WTC11 (cell line): ENCODE results near the gene USP22. TPM values are rescaled to one million over a fixed set of nuclear protein-coding genes. Genes with fewer than 3 reads are reported as not detected.

Experiments
- ATAC-seq: fragments of 200-7000 bp; cut with Tn5 transposase; 2 replicates; pipeline ENCODE4 v1.10.0; 2021; ENCODE audit warnings: mild to moderate bottlenecking, moderate library complexity
- CTCF ChIA-PET: fragments of 300-600 bp; sonication (Branson Sonifier 250); formaldehyde crosslinking; loops from one replicate; lab custom pipeline; 2021; ENCODE audit warnings: antibody characterized with exemption; lab: Charles Lee
- POLR2A ChIA-PET: fragments of 350-600 bp; sonication (Branson Sonifier 250); formaldehyde crosslinking; loops from one replicate; lab custom pipeline; 2021; ENCODE audit warnings: antibody characterized with exemption; lab: Charles Lee
- DNase-seq: peaks from one replicate; pipeline ENCODE4 v3.0.0; 2021; ENCODE audit warnings: low spot score
- H3K27ac Mint-ChIP-seq: 2 replicates; pipeline ENCODE4 v1.8.0; 2021; ENCODE audit warnings: mixed read lengths
- H3K27me3 Mint-ChIP-seq: 2 replicates; pipeline ENCODE4 v1.8.0; 2021; ENCODE audit warnings: low read depth, mild to moderate bottlenecking, moderate library complexity, mixed read lengths
- H3K36me3 Mint-ChIP-seq: 2 replicates; pipeline ENCODE4 v1.8.0; 2021; ENCODE audit warnings: mixed read lengths
- H3K4me1 Mint-ChIP-seq: 2 replicates; pipeline ENCODE4 v1.8.0; 2022; ENCODE audit warnings: mixed read lengths
- H3K4me3 Mint-ChIP-seq: 2 replicates; pipeline ENCODE4 v1.8.0; 2021; ENCODE audit warnings: mild to moderate bottlenecking, moderate library complexity, mixed read lengths
- H3K9me3 Mint-ChIP-seq: 2 replicates; pipeline ENCODE4 v1.8.0; 2021; ENCODE audit warnings: mixed read lengths
- ATF1 ChIP-seq: sonication (generic); formaldehyde crosslinking; IDR thresholded peaks from 2 replicates; pipeline ENCODE4 v1.8.1; 2023; ENCODE audit warnings: mild to moderate bottlenecking, moderate library complexity, missing genetic modification reagents
- ESRRA ChIP-seq: sonication (generic); formaldehyde crosslinking; IDR thresholded peaks from 2 replicates; pipeline ENCODE4 v1.8.1; 2022; ENCODE audit warnings: mild to moderate bottlenecking, missing genetic modification reagents, borderline replicate concordance
- GABPB1 ChIP-seq: sonication (generic); formaldehyde crosslinking; IDR thresholded peaks from 2 replicates; pipeline ENCODE4 v1.8.1; 2023; ENCODE audit warnings: mild to moderate bottlenecking, missing genetic modification reagents
- KAT7 ChIP-seq: sonication (generic); formaldehyde crosslinking; IDR thresholded peaks from 2 replicates; pipeline ENCODE4 v1.8.1; 2023; ENCODE audit warnings: missing genetic modification reagents, mild to moderate bottlenecking, borderline replicate concordance
- NR1H2 ChIP-seq: sonication (generic); formaldehyde crosslinking; IDR thresholded peaks from 2 replicates; pipeline ENCODE4 v1.9.0; 2021; ENCODE audit warnings: mild to moderate bottlenecking, moderate library complexity, missing genetic modification reagents
- NR3C1 ChIP-seq: sonication (generic); formaldehyde crosslinking; conservative IDR thresholded peaks from 2 replicates; pipeline ENCODE4 v1.8.1; 2023; ENCODE audit warnings: low read depth, mild to moderate bottlenecking, missing genetic modification reagents
- TP53 ChIP-seq: sonication (generic); formaldehyde crosslinking; IDR thresholded peaks from 2 replicates; pipeline ENCODE4 v1.8.1; 2023; ENCODE audit warnings: mild to moderate bottlenecking, missing genetic modification reagents
- ZNF138 ChIP-seq: sonication (generic); formaldehyde crosslinking; conservative IDR thresholded peaks from 2 replicates; pipeline ENCODE4 v1.8.1; 2022; ENCODE audit warnings: mild to moderate bottlenecking, moderate library complexity, missing genetic modification reagents
- ZNF232 ChIP-seq: sonication (generic); formaldehyde crosslinking; IDR thresholded peaks from 2 replicates; pipeline ENCODE4 v1.8.0; 2022; ENCODE audit warnings: mild to moderate bottlenecking, missing genetic modification reagents
- ZNF317 ChIP-seq: sonication (generic); formaldehyde crosslinking; IDR thresholded peaks from 2 replicates; pipeline ENCODE4 v1.8.1; 2023; ENCODE audit warnings: low read depth, mild to moderate bottlenecking, moderate library complexity, missing genetic modification reagents, borderline replicate concordance
- ZNF396 ChIP-seq: fragments of 250-450 bp; sonication (Bioruptor Pico); IDR thresholded peaks from 2 replicates; pipeline ENCODE4 v1.8.0; 2021; ENCODE audit warnings: mild to moderate bottlenecking, moderate library complexity, borderline replicate concordance
- total RNA-seq: library from RNA; stranded (reverse); gene quantifications from 3 replicates; pipeline ENCODE4 v1.2.3, GENCODE V29; 2021
- TF ChIP-seq, protein P1 (sequence below): fragments of 200-600 bp; IDR thresholded peaks from 2 replicates; pipeline ENCODE4 v1.8.0; 2022; ENCODE audit warnings: antibody characterized with exemption
- TF ChIP-seq, protein P2 (sequence below): fragments of 250-450 bp; sonication (Bioruptor Pico); IDR thresholded peaks from 2 replicates; pipeline ENCODE4 v1.8.0; 2021; ENCODE audit warnings: mild to moderate bottlenecking
- TF ChIP-seq, protein P3 (sequence below): fragments of 250-450 bp; sonication (Bioruptor Pico); IDR thresholded peaks from 2 replicates; pipeline ENCODE4 v1.9.0; 2021; ENCODE audit warnings: mild to moderate bottlenecking, borderline replicate concordance

USP22 gene
- total RNA-seq, 1 experiment from 2014 or later: 289 TPM

DNA sequence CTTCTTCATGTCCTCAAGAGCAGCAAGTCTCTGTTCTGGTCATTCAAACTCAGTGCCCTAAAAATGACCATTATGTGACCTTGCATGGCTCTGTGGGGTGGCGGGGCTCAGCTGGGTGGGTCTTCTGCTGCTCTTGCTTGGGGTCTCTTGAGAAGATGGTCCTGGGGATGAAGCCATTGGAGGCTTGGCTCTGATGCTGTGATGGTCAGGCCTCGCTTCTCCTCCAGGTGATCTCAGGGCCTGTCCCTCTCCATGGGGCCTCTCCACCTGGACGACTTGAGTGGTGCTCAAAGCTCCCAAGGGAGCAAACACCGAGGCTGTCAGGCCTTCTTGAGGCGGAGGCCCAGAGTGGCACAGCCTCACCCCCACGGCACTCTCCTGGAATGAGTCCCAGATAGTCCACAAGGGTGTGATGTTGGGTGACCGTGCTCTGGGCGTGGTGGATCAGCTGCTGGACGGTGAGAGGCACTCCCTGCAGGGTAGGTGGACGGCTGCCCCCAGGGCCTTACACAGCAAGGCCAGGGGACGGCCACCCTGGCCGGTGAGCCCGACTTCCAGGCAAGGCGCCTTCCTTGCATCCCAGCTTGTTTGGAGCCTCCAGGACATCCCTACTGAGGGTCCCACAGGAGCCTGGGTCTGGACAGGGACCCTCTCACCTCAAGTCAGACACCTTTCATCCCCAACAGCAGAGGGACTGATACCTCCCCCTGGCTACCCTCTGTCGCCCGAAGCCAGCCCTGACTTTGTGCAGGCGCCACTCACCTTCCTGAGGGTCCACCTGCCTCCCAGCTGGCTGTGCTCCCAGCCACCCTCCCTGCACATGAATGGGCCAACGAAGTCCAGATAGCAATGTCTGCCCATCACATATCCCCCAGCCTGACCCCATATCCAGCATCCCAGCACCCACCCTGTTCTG is 48.7 kb downstream of the USP22 start:
- POLR2A ChIA-PET: no interaction called here

DNA sequence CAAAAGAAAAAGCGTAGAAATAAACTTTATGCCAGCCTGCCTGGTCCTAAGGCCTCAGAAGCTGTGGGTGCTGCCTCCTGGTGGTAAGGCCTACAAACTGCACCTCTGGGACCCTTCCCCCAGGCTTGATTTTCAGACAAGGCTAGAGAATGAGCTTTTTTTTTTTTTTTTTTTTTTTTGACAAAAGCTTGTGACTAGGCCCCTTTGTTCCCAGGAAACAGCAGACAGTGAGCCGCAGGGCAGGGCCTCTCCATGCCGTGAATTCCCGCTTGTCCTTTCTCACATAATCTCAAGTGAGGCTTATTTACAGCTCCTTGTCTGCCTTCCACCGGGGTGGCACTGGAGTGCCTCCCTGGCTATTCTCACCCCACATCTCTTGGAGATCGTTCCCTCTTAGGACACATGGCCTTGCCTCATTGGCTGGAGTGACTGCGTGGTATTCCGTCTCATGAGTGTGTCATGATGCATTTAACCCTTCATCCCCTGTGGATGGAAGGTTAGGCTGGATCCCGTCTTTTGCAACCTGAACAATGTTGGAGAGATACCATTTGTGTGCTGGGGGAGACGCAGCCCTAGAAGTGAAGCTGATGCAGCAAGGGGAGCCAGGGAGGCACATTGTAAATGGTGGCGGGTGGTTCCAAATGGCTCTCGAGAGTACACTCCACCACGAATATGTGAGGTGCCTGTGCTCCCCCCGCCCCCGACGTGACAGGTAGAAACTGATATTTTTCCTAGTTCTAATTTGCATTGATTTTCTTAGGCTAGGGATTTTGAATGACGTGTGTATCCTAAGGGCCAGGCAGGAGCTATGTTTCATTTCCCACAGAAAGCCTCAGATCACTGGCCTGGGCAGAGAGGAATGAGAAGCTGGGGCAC is 49.6 kb downstream of the USP22 start:
- peak; percentile 41 for ATAC-seq
- Mint-ChIP-seq H3K27me3 (no peaks in the 10 kb centered on the region), H3K9me3 (no peaks in the 10 kb centered on the region; the same call in 1 of the 2 replicates), H3K36me3 (peaks cover 5% of the 10 kb centered on the region; the same call in 1 of the 2 replicates), H3K27ac (peak overlapping the region; percentile 87)
- TF ChIP-seq NR3C1 (CRISPR knock-in tag): no peak
- TF ChIP-seq, protein P1, sequence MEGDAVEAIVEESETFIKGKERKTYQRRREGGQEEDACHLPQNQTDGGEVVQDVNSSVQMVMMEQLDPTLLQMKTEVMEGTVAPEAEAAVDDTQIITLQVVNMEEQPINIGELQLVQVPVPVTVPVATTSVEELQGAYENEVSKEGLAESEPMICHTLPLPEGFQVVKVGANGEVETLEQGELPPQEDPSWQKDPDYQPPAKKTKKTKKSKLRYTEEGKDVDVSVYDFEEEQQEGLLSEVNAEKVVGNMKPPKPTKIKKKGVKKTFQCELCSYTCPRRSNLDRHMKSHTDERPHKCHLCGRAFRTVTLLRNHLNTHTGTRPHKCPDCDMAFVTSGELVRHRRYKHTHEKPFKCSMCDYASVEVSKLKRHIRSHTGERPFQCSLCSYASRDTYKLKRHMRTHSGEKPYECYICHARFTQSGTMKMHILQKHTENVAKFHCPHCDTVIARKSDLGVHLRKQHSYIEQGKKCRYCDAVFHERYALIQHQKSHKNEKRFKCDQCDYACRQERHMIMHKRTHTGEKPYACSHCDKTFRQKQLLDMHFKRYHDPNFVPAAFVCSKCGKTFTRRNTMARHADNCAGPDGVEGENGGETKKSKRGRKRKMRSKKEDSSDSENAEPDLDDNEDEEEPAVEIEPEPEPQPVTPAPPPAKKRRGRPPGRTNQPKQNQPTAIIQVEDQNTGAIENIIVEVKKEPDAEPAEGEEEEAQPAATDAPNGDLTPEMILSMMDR: peak; percentile 84
- TF ChIP-seq, all 79 proteins: peak for 1
- POLR2A ChIA-PET: interaction anchor here (0.6 to 1.0 kb wide), 3 partner anchors 49 to 865 kb away, joined by 3 to 5 read pairs (median 3); no protein-coding TSS in a partner anchor
- CTCF ChIA-PET: interaction anchor here (0.5 to 2.2 kb wide), 62 partner anchors 13 to 684 kb away, joined by 3 to 50 read pairs (median 4); partner anchors contain the start of genes NATD1 and USP22
- peak; percentile 86 for DNase-seq
- Mint-ChIP-seq H3K4me3 (no peak overlapping the region), H3K4me1 (peaks cover 11% of the 10 kb centered on the region)

More for the DNA sequence above, 48.7 kb downstream of the USP22 start:
- no peak for ATAC-seq
- TF ChIP-seq ZNF138 (CRISPR knock-in tag): no peak
- TF ChIP-seq NR3C1 (CRISPR knock-in tag): no peak
- TF ChIP-seq GABPB1: no peak
- TF ChIP-seq, protein P1: no peak
- TF ChIP-seq ZNF232: no peak
- Mint-ChIP-seq H3K9me3 (no peaks in the 10 kb centered on the region; the same call in 1 of the 2 replicates), H3K4me3 (no peak overlapping the region), H3K27me3 (no peaks in the 10 kb centered on the region), H3K27ac (no peak overlapping the region), H3K4me1 (peaks cover 12% of the 10 kb centered on the region), H3K36me3 (peaks cover 5% of the 10 kb centered on the region; the same call in 1 of the 2 replicates)
- CTCF ChIA-PET: interaction anchor here (0.8 to 2.2 kb wide), 13 partner anchors 19 to 517 kb away, joined by 3 to 50 read pairs (median 4); partner anchors contain the start of gene NATD1
- no peak for DNase-seq

DNA sequence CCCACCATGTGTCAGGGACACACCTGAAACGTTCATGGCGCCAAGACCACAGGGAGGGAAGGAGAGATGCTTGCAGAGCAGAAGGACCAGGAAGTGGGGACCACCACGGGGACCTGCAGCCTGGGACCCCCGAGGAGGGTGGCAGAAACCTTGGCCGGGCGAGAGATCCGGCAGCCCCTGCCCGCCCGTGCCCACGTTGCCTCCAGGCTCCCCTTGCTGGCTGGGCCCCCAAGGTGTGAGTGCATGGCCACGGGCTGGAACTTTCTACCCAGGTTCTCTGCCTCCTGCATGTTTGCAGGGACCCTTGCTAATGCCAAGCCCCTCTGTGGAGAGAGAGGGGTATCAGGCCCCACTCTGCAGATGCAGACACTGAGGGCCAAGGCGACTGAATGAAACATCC is 50.4 kb downstream of the USP22 start:
- ATAC-seq (no peak), DNase-seq (no peak)
- peaks cover 5% of the 10 kb centered on the region; the same call in 1 of the 2 replicates for H3K36me3 Mint-ChIP-seq
- ChIA-PET CTCF (interaction anchor here (0.5 to 2.2 kb wide), 38 partner anchors 13 to 683 kb away, joined by 3 to 50 read pairs (median 5); partner anchors contain the start of gene USP22), POLR2A (interaction anchor here (0.6 to 1.0 kb wide), 3 partner anchors 48 to 865 kb away, joined by 3 to 5 read pairs (median 3); no protein-coding TSS in a partner anchor)
- no peak overlapping the region for H3K27ac Mint-ChIP-seq
- no peaks in the 10 kb centered on the region; the same call in 1 of the 2 replicates for H3K9me3 Mint-ChIP-seq
- TF ChIP-seq TP53 (CRISPR knock-in tag): no peak
- TF ChIP-seq, protein P2, sequence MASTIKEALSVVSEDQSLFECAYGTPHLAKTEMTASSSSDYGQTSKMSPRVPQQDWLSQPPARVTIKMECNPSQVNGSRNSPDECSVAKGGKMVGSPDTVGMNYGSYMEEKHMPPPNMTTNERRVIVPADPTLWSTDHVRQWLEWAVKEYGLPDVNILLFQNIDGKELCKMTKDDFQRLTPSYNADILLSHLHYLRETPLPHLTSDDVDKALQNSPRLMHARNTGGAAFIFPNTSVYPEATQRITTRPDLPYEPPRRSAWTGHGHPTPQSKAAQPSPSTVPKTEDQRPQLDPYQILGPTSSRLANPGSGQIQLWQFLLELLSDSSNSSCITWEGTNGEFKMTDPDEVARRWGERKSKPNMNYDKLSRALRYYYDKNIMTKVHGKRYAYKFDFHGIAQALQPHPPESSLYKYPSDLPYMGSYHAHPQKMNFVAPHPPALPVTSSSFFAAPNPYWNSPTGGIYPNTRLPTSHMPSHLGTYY (CRISPR knock-in tag): no peak
- TF ChIP-seq KAT7 (CRISPR knock-in tag): no peak
- TF ChIP-seq ESRRA: no peak
- no peak for TF ChIP-seq NR1H2 (CRISPR knock-in tag)
- TF ChIP-seq ZNF317: no peak
- TF ChIP-seq, protein P3, sequence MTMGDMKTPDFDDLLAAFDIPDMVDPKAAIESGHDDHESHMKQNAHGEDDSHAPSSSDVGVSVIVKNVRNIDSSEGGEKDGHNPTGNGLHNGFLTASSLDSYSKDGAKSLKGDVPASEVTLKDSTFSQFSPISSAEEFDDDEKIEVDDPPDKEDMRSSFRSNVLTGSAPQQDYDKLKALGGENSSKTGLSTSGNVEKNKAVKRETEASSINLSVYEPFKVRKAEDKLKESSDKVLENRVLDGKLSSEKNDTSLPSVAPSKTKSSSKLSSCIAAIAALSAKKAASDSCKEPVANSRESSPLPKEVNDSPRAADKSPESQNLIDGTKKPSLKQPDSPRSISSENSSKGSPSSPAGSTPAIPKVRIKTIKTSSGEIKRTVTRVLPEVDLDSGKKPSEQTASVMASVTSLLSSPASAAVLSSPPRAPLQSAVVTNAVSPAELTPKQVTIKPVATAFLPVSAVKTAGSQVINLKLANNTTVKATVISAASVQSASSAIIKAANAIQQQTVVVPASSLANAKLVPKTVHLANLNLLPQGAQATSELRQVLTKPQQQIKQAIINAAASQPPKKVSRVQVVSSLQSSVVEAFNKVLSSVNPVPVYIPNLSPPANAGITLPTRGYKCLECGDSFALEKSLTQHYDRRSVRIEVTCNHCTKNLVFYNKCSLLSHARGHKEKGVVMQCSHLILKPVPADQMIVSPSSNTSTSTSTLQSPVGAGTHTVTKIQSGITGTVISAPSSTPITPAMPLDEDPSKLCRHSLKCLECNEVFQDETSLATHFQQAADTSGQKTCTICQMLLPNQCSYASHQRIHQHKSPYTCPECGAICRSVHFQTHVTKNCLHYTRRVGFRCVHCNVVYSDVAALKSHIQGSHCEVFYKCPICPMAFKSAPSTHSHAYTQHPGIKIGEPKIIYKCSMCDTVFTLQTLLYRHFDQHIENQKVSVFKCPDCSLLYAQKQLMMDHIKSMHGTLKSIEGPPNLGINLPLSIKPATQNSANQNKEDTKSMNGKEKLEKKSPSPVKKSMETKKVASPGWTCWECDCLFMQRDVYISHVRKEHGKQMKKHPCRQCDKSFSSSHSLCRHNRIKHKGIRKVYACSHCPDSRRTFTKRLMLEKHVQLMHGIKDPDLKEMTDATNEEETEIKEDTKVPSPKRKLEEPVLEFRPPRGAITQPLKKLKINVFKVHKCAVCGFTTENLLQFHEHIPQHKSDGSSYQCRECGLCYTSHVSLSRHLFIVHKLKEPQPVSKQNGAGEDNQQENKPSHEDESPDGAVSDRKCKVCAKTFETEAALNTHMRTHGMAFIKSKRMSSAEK (CRISPR knock-in tag): no peak
- TF ChIP-seq ATF1 (CRISPR knock-in tag): no peak
- TF ChIP-seq ZNF396: no peak
- no peaks in the 10 kb centered on the region for H3K27me3 Mint-ChIP-seq
- H3K4me3 Mint-ChIP-seq: no peak overlapping the region
- peaks cover 6% of the 10 kb centered on the region for H3K4me1 Mint-ChIP-seq
